GM20431 (cell line): ENCODE results near the gene ANKRD6.
"Not testable (repeated sequence)": the region's sequence is repeated elsewhere in the genome, so short reads cannot be mapped to it uniquely, and the experiment has no call there.

Experiments used
- in situ Hi-C: fragments of 300-500 bp; cut with MseI, MboI; formaldehyde crosslinking; loops from one replicate; pipeline ENCODE4 v1.15.0; 2020; ENCODE audit warnings: low sequenced_read_pairs; ENCODE audit not compliant: unreplicated experiment

Gene ANKRD6

DNA sequence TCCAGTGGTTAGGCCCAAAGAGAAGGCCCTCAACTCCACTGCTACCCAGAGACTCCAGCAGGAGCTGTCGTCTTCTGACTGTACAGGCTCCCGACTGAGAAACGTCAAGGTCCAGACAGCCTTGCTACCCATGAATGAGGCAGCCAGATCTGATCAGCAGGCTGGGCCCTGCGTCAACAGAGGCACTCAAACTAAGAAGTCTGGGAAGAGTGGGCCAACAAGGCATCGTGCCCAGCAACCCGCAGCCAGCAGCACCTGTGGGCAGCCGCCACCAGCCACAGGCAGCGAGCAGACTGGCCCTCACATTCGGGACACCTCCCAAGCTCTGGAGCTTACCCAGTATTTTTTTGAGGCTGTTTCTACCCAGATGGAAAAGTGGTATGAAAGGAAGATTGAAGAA lies 197.5 kb downstream of the ANKRD6 start:
- in situ Hi-C loops, result no loop called here

DNA sequence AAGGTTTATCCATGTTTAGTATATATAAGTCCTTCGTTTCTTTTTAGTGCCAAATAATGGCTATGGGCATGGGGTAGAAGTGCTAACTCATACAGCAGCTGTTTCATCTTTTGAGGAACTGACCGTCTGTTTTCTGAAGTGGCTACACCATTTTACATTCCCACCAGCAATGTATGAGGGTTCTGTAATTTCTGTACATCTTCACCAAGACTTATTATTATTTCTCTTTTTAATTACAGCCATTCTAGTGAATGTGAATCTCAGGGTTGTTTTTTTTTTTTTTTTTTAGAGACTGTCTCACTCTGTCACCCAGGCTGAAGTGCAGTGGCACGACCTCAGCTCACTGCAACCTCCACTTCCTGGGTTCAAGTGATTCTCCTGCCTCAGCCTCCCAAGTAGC lies 203.5 kb downstream of the ANKRD6 start:
- in situ Hi-C loops, result not testable (repeated sequence)

DNA sequence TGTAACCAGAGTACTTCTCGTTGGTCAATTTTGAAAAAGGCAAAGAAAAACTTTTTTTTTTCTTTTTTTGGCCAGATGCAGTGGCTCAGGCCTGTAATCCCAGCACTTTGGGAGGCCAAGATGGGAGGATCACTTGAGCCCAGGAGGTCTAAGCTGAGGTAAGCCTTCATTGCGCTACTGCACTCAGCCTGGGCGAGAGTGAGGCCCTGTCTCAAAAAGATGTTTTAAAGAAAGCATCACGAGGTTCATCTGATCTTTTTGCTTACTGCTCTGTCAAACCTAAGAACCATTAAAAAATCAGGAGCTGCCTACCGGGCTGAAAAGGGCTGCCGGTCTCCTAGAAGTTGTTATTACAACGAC lies 205.0 kb downstream of the ANKRD6 start:
- in situ Hi-C loops, result no loop called here

DNA sequence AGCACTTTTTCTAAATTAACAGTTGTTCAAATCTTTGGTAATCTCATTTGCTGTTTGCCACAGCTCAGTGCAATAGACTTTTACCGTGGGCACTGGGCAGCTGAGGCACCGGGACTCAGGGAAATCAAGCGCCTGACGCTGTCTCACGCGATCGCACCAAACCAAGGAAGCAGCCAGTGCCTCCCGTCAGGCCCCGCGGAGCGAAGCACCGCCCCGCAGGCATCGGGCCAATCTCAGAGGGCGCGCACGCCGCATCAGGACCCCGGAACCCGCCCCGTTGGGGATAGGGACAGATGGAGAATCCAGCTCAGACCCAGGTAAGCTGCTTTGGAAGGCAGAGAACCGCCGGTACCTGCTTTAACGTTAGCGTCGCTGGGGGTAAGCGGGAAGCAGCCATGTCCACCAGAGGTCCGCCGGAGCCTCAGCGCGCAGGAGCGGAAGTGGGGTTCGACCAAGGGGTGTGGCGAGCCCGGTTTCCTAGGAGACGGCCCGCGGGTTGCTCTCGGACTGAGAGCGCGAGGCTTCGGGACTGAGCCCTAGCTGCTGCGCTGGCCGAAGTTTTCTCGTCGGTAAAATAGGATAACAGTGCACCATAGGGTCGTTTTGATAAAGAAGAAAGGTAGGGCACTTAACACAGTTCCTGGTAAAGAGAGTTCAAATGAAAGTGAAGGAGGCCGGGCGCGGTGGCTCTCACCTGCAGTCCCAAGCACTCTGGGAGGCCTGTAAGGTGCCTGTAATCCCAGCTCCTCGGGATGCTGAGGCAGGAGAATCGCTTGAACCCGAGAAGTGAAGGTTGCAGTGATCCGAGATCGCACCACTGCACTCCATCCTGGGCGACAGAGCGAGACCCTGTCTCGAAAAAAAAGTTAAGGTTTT lies 205.6 kb downstream of the ANKRD6 start, which contains the start of gene LYRM2:
LYRM2 (minus strand) TSS at position 428 of the 876 bp plus-strand sequence; CDS start at position 397, 31 bp downstream.
- in situ Hi-C loops, result no loop called here

DNA sequence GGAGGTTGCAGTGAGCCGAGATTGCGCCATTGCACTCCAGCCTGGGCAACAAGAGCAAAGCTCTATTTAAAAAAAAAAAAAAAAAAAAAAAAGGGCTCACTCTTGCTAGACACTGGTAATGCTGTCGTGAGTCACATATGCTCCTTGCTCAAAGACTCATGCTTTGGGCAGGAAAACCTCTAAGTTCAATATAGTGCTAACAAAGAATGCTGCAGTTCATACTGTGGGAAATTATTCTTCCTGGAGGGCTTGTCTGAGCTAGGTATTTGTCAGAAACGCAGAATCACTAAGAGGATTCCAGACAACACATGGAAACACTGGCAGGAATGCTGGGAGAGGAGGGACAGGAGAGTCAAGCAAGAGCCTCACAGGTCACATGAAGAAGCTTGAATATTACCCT lies 207.9 kb downstream of the ANKRD6 start:
- in situ Hi-C loops, result no loop called here

DNA sequence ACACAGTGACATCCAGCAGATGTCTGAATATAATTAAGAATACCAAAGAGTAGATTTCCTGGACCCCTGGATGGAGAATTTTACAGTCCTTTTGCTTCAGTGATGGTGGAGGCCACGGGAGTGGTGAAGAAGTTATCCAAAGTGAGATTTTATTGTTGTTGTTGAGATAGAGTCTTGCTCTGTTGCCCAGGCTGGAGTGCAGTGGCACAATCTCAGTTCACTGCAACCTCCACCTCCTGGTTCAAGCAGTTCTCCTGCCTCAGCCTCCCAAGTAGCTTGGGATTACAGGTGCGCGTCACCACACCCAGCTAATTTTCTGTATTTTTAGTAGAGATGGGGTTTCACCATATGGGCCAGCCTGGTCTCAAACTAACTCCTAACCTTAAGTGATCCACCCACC lies 208.6 kb downstream of the ANKRD6 start:
- in situ Hi-C loops, result not testable (repeated sequence)

DNA sequence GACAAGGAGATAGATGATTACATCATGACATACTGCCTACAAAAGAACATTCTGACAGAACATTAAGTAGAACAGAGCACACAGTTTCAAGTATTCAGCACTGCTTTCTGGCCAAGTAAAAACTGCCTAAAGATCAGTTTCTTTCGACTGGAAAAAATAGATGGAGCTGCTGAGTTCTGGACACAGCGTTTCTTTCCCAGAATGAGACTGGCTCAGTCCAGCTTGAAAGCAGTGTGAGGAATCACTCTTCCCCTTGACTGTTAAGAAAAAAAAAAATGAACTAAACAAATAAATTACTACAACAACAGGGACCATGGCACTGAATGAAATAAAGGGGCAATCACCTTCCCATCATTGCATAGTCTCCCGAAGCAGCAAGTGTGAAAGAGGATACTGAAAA lies 210.0 kb downstream of the ANKRD6 start:
- in situ Hi-C loops, result no loop called here

DNA sequence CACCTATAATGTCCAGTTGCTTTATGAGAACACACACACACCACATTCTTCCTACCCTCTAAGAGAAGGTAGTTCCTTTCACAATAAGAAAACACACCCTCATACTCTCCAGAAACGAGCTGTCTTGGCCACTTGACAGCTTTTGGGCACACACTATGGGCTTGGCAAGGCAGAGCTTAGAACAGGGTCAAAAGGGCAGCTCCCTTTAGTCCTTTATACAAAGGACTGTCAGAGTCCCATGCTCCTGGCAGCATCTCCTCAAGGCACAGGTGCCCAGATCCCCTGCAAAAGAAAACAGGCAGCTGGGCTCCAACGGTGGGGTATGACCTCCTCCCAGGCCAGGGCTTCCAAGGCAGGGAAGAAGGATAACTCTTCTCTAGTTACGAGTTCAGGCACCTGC lies 210.5 kb downstream of the ANKRD6 start:
- in situ Hi-C loops, result no loop called here

DNA sequence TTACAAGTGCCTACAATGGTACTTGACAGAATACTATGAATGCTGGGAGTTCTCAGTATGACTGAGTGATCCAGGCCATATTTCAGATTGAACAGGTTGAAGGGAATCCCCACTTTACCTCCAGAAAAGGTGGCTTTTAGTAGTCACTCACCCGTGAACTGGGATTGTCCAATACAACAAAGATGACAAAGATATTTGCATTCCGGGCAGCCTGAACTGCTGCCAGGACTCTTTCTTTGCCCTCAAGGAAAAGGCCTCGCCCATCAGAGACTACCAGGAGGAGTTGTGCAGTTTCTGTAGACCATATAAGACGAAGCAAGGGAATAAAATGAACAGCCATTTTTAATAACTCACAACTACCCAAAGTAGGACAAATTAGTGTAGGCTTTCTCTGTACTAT lies 211.9 kb downstream of the ANKRD6 start:
- in situ Hi-C loops, result no loop called here

DNA sequence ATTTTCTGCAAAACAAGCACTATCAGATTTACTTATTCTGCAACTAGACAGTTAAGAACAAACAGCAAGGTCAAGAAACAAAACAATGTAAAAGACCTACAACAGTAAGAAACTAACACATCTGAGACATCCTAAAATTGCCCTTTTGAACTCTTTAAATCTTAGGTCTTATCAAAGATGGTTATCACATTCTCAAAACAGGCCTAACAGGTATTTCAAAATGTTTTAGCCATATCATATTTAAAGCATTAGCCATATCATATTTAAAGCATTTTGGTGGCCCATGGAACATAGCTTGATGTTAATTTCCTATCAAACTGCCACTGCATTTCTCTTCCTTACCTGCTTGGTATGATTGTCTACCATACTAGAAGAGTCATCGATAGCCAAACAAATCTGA lies 216.7 kb downstream of the ANKRD6 start:
- in situ Hi-C loops, result no loop called here

DNA sequence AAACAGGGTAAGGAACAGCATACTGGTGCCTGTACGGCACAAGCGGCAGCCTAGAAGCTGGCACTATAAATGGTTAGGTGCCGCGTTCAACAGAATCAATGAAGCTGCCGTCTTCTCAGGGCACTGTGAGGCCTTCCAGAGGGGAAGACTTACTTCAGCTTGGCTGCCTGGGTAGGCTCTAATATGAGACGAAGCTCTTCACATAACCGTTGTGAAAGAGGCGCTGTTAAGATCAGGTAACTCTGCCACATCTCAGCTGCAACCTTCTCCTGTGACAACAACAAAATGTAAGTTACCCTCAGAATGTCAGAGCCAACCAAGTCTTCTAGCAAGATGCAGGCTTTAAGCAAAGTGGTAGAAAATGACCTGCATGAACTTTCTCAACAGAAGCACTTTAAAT lies 217.6 kb downstream of the ANKRD6 start:
- in situ Hi-C loops, result no loop called here

DNA sequence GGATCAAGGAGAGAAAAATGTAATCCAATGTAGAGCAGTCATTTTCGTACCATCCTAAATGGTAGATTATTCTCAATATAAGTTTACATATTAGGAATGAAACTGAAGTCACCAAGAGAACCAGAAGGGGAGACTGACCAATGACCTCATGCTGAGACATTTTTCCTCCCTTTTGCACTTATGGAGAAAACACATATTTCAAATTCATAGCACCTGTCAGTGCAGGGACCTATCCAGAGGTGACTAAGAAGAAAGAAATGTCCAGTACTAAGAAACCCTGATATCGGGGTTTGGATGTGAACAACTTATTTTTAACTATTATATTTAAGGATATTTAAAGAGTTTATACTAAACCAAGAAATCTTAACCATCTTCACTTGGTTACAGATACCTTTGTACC lies 222.2 kb downstream of the ANKRD6 start:
- in situ Hi-C loops, result no loop called here

DNA sequence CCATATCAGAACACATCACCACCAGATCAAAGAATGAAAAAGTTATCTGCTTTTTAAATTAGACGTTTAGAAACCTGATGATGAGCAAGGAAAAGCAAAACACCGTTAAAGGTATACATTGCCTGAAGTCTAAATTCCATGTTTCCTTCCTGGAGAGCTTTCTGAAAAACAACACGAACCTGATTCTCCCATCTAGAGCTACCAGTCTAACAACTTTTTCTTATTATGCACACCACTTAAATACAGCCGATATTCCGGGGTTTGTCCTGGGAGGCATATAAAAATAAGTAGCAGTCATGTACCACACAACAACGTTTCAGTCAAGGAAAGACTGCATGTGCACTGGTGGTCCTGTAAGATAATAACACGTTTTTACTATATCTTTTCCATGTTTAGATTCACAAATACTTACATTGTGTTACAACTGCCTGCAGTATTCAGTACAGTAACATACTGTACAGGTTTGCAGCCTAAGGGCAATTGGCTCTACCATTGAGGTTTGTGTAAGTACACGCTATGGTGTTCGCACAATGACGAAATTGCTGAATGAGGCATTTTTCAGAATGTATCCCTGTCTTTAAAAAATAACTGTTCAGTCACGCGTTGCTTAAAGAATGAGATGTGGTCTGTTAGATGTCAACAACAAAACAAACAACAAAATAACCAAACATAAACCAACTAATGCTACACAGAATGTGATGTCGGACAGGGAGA lies 224.7 kb downstream of the ANKRD6 start:
- in situ Hi-C loops, result no loop called here

DNA sequence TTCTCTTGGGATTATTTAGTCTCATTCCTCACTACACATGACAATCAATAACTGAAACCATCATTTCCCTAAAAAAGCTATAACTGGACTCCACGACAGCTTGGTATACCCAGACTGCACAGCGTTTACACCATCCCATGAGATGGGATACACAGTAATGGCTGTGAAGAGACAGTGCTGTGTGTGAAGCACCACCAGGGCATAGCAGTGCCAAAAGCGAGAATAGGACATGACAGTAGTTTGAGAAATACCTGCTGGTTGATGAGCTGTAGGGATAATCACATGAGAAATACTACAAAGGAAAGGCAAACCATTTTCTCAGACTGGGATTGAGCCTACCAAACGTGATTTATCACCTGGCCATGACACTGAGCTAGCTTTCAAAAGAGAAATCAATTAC lies 228.0 kb downstream of the ANKRD6 start:
- in situ Hi-C loops, result no loop called here

DNA sequence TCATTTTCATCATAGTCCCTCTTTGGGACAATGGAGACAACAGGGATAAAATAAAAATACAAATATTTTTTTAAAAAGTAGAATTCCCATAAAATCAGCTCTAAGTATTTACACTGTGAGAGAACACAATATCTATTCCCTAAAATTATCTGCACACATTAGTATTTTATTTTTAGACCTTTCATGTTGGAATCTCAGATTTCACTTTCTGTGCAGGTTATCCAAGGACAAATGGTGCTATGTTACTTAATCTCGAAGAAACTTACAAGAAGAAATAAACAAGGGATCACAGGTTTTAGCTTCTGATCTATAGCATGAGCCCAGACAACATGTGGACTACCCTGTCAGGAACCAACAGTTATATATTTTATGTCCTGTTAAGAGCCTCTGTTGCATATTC lies 228.6 kb downstream of the ANKRD6 start:
- in situ Hi-C loops, result no loop called here

DNA sequence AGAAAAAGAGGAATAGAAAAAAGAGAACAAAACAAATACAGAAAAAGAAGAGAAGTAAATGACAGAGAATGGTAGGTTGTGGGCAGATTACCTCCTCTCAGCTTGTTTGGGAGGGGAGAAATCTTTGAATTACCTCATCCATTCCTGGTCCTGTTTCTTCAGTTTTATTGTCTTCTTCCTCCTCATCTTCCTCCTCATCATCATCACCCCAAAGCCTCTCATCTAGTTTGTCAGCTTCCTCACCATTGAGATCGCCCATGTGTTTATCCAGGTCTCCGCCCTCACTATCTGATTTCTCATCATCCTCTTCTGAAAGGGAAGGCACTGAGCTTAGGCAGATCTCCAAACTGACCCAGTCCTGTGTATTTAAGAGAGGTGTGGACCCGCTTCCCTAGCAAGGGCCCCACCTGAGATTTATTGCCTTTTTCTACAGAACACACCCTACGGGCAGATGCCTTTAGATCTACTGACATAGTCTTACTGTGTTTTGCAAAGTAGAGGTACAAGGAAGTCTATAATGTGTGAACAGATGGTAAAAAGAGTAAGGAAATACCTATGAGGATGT lies 229.8 kb downstream of the ANKRD6 start:
- in situ Hi-C loops, result no loop called here

DNA sequence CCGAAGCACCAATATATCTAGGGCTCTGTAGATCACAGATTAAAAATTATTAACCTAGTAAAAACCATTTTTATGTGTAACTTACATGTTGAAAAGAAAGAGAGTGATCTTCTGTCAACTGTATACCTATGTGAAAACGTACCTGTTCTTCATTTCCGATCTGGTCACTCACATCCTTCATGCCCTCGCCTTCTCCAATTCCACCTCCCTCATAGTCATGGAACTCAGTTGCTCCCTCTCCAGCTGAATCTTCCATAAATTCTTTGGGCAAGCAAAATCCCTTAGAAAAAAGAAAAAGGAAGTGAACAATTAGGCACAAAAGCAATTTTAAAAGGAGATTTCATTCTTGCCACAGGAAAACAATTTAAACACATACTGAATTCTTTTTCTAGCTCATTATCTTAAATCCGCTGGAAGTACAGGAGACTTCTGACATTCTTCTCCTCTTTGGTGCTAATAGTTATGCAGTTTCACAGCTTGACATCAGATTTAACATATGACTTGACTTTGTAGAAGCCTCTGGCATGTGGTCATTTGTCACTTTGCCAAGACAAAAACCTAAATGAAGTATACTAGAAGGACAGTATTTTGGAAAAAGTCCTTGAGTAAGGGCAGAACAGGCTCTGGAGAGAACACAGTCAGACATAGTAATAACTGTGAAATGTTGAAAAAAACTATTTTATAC lies 235.1 kb downstream of the ANKRD6 start:
- in situ Hi-C loops, result no loop called here

DNA sequence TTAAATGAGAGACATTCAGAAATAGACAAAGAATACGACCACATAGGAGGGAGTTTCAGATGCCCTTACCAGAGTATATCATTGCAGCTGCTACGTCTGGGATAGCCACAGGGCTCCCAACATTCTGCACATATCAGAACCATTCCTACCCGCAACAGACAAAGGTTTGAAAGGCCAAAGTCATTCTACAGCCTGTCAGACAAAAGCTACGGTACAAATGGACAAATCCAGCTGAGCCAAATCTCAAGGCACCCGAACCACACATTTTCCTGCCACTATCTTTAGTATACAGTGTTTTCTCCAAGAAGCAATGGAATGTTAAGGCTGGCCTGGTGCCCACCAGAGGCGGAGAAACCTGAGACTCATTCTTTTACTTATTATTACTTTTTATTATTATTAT lies 236.1 kb downstream of the ANKRD6 start:
- in situ Hi-C loops, result no loop called here

DNA sequence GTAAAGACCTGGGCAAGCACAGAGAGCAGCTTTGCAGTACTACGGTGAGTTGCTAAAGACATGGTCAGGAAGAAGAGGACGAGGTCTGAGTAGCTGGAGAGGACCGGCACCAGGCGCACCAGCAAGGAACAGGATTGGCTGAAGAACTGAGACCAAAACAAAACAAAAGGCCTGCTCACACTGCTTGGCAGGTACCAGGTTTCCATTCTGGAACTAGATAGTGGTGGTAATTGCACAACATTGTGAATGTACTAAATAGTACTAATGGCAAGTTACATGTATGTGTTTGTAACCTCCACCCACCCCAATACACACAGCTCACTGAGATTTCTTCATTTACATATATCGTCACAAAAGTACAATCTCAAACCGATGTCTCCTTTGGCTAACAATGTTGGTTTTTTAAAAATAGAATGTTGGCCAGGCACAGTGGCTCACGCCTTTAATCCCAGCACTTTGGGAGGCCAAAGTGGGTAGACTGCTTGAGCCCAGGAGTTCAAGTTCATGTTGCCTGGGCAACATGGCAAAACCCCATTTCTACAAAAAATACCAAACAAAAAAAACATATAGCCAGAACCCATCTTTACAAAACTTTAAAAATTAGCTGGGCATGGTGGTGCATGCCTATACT lies 238.1 kb downstream of the ANKRD6 start:
- in situ Hi-C loops, result no loop called here
